SK-N-SH (cell line): ENCODE measurements around the gene ZNF512B. TPM values are rescaled to one million over a fixed set of nuclear protein-coding genes. Genes with fewer than 3 reads are reported as not detected.

ENCODE experiments used
- CTCF ChIA-PET: fragments of 300-600, 350-600 bp; formaldehyde crosslinking; extraction: SDS; loops from one replicate; lab custom pipeline; 2021; lab: Yijun Ruan, JAX
- POLR2A ChIA-PET: fragments of 350-600 bp; sonication (Branson Sonifier 250); formaldehyde crosslinking; extraction: SDS; loops from one replicate; lab custom pipeline; 2020; ENCODE audit warnings: antibody characterized with exemption, inconsistent platforms; lab: Yijun Ruan, JAX
- DNase-seq: peaks from one replicate; pipeline ENCODE4 v3.0.0; 2012
- H2AFZ ChIP-seq: fragments of 200-600 bp; sonication (generic); 2 replicates; pipeline ENCODE4 v1.8.1; 2016; ENCODE audit warnings: antibody characterized with exemption, mild to moderate bottlenecking, low read depth
- H3F3A ChIP-seq: fragments of 200-600 bp; sonication (generic); replicated peaks from 2 replicates; pipeline ENCODE3; 2016; ENCODE audit warnings: antibody characterized with exemption, mild to moderate bottlenecking; ENCODE audit not compliant: insufficient read depth
- H3K27ac ChIP-seq, 2 experiments: fragments of 200-500 bp in 1 of 2; fragments of 200-600 bp in 1 of 2; sonication (Bioruptor generic) in 1 of 2; sonication (generic), shearing (Covaris generic) in 1 of 2; 2 replicates each; pipeline versions ENCODE4 v1.5.1 to v1.6.1; 2014 to 2016; ENCODE audit warnings: low read depth in 2 of 2, inconsistent platforms in 1 of 2, low read length in 1 of 2, mild to moderate bottlenecking in 1 of 2, mixed read lengths in 1 of 2
- H3K27me3 ChIP-seq: fragments of 200-600 bp; sonication (generic), shearing (Covaris generic); 2 replicates; pipeline ENCODE4 v1.6.1; 2016; ENCODE audit warnings: mixed run types; ENCODE audit not compliant: insufficient read depth
- H3K36me3 ChIP-seq, 2 experiments: fragments of 200-500 bp in 1 of 2; fragments of 200-600 bp in 1 of 2; sonication (Bioruptor generic) in 1 of 2; sonication (generic) in 1 of 2; replicated peaks in 1 of 2; 2 replicates each; pipeline versions ENCODE3 to v1.5.1; 2014 to 2016; ENCODE audit warnings: low read length in 1 of 2, mild to moderate bottlenecking in 1 of 2; ENCODE audit not compliant: insufficient read depth in 2 of 2, control insufficient read depth in 1 of 2
- H3K4me1 ChIP-seq, 2 experiments: fragments of 200-500 bp in 1 of 2; fragments of 200-600 bp in 1 of 2; sonication (Bioruptor generic) in 1 of 2; sonication (generic), shearing (Covaris generic) in 1 of 2; 2 replicates each; pipeline versions ENCODE4 v1.5.1 to v1.6.1; 2014 to 2016; ENCODE audit warnings: low read depth in 1 of 2, low read length in 1 of 2, mixed run types in 1 of 2; ENCODE audit not compliant: insufficient read depth in 2 of 2, control insufficient read depth in 1 of 2
- H3K4me2 ChIP-seq: fragments of 200-600 bp; sonication (generic), shearing (Covaris generic); 2 replicates; pipeline ENCODE4 v1.6.1; 2017; ENCODE audit warnings: mixed run types
- H3K4me3 ChIP-seq, 2 experiments: fragments of 200-500 bp in 1 of 2; fragments of 200-600 bp in 1 of 2; sonication (Bioruptor generic) in 1 of 2; sonication (generic), shearing (Covaris generic) in 1 of 2; 2 replicates each; pipeline versions ENCODE4 v1.5.1 to v1.8.1; 2014 to 2016; ENCODE audit warnings: low read depth in 2 of 2, inconsistent platforms in 1 of 2, low read length in 1 of 2, mild to moderate bottlenecking in 1 of 2, mixed read lengths in 1 of 2, moderate library complexity in 1 of 2
- H3K79me2 ChIP-seq: fragments of 200-600 bp; sonication (generic); 2 replicates; pipeline ENCODE4 v1.8.1; 2017; ENCODE audit warnings: mild to moderate bottlenecking; ENCODE audit not compliant: insufficient read depth
- H3K9ac ChIP-seq: fragments of 200-600 bp; sonication (generic); 2 replicates; pipeline ENCODE4 v1.6.1; 2017; ENCODE audit warnings: mixed run types
- H3K9me2 ChIP-seq: fragments of 200-600 bp; sonication (generic); 2 replicates; pipeline ENCODE4 v1.6.1; 2017; ENCODE audit warnings: mixed run types
- H3K9me3 ChIP-seq: fragments of 200-600 bp; sonication (generic); 2 replicates; pipeline ENCODE4 v1.6.1; 2017; ENCODE audit warnings: mixed run types, mild to moderate bottlenecking, moderate library complexity
- H4K20me1 ChIP-seq: fragments of 200-600 bp; sonication (generic); 2 replicates; pipeline ENCODE4 v1.6.1; 2017; ENCODE audit warnings: mild to moderate bottlenecking, mixed run types; ENCODE audit not compliant: insufficient read depth
- CHD2 ChIP-seq: fragments of 150-350 bp; IDR thresholded peaks from 2 replicates; pipeline ENCODE4 v1.6.1; 2018; ENCODE audit warnings: low read length; ENCODE audit not compliant: partially characterized antibody
- CTCF ChIP-seq: fragments of 200-600 bp; sonication (generic); IDR thresholded peaks from 2 replicates; pipeline ENCODE4 v1.6.1; 2017; ENCODE audit warnings: antibody characterized with exemption, mild to moderate bottlenecking, moderate library complexity
- ELF1 ChIP-seq: IDR thresholded peaks from 2 replicates; pipeline ENCODE4 v1.4.0; 2012
- EP300 ChIP-seq, 2 experiments: IDR thresholded peaks; 2 replicates each; pipeline versions ENCODE4 v1.4.0 to v1.6.1; 2012; ENCODE audit warnings: borderline replicate concordance in 1 of 2, low read depth in 1 of 2, low read length in 1 of 2
- EZH2phosphoT487 ChIP-seq: fragments of 200-600 bp; sonication (generic); IDR thresholded peaks from 2 replicates; pipeline ENCODE4 v1.6.1; 2017; ENCODE audit warnings: low read depth, mixed run types, mild to moderate bottlenecking, antibody characterized with exemption, moderate library complexity, borderline replicate concordance
- FOSL2 ChIP-seq: IDR thresholded peaks from 2 replicates; pipeline ENCODE4 v1.4.0; 2012; ENCODE audit warnings: low read depth, mild to moderate bottlenecking, moderate library complexity, borderline replicate concordance
- FOXM1 ChIP-seq: IDR thresholded peaks from 2 replicates; pipeline ENCODE4 v1.4.0; 2012; ENCODE audit warnings: low read depth, mild to moderate bottlenecking
- MXI1 ChIP-seq: IDR thresholded peaks from 2 replicates; pipeline ENCODE4 v1.6.1; 2012; ENCODE audit warnings: mild to moderate bottlenecking, low read depth, low read length, improper control_type of control experiment
- NRF1 ChIP-seq: IDR thresholded peaks from 2 replicates; pipeline ENCODE4 v1.6.1; 2012; ENCODE audit warnings: low read depth, mild to moderate bottlenecking, low read length
- RAD21 ChIP-seq: IDR thresholded peaks from 2 replicates; pipeline ENCODE4 v1.6.1; 2012; ENCODE audit warnings: mild to moderate bottlenecking, low read length
- RFX5 ChIP-seq: IDR thresholded peaks from 2 replicates; pipeline ENCODE4 v1.6.1; 2012; ENCODE audit warnings: mild to moderate bottlenecking, improper control_type of control experiment, low read length
- RXRA ChIP-seq: IDR thresholded peaks from 2 replicates; pipeline ENCODE4 v1.4.0; 2012; ENCODE audit warnings: low read depth, mild to moderate bottlenecking, borderline replicate concordance
- SMC3 ChIP-seq: IDR thresholded peaks from 2 replicates; pipeline ENCODE4 v1.6.1; 2012; ENCODE audit warnings: low read depth, low read length, improper control_type of control experiment
- TAF1 ChIP-seq: IDR thresholded peaks from 2 replicates; pipeline ENCODE4 v1.6.1; 2012; ENCODE audit warnings: low read depth, mild to moderate bottlenecking, low read length, moderate library complexity, borderline replicate concordance
- TCF12 ChIP-seq: IDR thresholded peaks from 2 replicates; pipeline ENCODE4 v1.4.0; 2012
- USF1 ChIP-seq: IDR thresholded peaks from 2 replicates; pipeline ENCODE4 v1.4.0; 2012; ENCODE audit warnings: low read depth, borderline replicate concordance
- YY1 ChIP-seq: IDR thresholded peaks from 2 replicates; pipeline ENCODE4 v1.4.0; 2012; ENCODE audit warnings: low read depth, mild to moderate bottlenecking
- WGBS: methylation state at CpG from one replicate; pipeline ENCODE4 v1.1.6; 2017; ENCODE audit warnings: low lambda C conversion rate; 5-methylcytosine and 5-hydroxymethylcytosine counted together
- polyA plus RNA-seq, 3 experiments: library from polyadenylated mRNA; depleted of rRNA; stranded (reverse); fragments of >200 nt; gene quantifications; 2 replicates each; pipeline ENCODE4 v1.2.3, GENCODE V29; 2012
- TF ChIP-seq, protein P1 (sequence below): fragments of 150-350 bp; IDR thresholded peaks from 2 replicates; pipeline ENCODE4 v1.6.1; 2017; ENCODE audit warnings: antibody characterized with exemption, low read length, low read depth, borderline replicate concordance

The ZNF512B gene
- polyA plus RNA-seq, 1 of the 3 experiments (the other 2 are of a cell fraction) = 11.8 TPM

DNA sequence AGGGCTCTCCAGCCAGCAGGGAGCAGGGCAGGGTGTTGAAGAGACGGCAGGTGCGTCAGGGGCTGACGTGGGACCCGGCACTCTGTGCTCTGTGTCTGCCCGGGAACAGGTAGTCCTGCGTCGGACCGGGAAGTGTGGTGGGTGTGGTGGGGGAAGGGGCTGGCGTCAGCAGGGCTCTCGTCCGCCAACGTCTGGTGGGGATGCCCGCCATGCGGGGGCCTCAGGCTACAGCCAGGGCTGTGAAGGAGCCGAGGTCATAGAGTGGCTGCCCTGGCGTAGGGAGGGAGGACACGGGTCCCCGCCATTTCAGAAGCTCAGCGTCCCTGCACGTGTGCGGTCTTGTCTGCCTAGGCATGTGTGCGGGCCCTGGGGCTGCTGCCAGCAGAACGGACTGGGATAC lies 49.5 kb downstream of the ZNF512B start (continued):
- no peak for TF ChIP-seq CHD2
- no peak for TF ChIP-seq SMC3
- no peak for TF ChIP-seq TAF1
- no peak for TF ChIP-seq USF1
- TF ChIP-seq CTCF = no peak
- TF ChIP-seq EP300 (IDR thresholded peaks at IDR 0.05; ENCODE audit: borderline replicate concordance in 1 of 2, low read depth in 1 of 2, low read length in 1 of 2) = no peak
- TF ChIP-seq MXI1 = no peak
- TF ChIP-seq RAD21 = no peak
- no peak for TF ChIP-seq ELF1
- TF ChIP-seq FOSL2 = no peak
- TF ChIP-seq FOXM1 = no peak

DNA sequence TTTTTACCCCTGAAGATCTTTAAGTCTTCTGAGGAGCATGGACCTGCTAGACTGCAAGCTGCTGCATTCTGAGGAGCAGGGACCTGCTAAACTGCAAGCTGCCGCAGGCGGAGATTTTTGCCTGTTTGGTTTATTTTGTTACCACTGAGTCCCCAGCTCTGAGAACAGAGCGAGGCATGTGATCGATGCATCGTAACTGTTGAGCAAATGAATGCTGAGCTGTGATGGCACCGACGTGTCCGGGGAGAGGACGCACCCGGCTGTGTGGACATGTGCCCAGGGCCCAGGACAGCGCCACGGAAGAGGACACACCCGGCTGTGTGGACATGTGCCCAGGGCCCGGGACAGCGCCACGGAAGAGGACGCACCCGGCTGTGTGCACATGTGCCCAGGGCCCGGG lies 50.6 kb downstream of the ZNF512B start:
- CTCF ChIA-PET = interaction anchor here (1.2 kb wide), 1 partner anchor 20 kb away, joined by 3 read pairs; no protein-coding TSS in a partner anchor
- H4K20me1 ChIP-seq = peaks cover 20% of the 10 kb centered on the region
- no peak for TF ChIP-seq TCF12
- TF ChIP-seq RXRA = no peak
- TF ChIP-seq, protein P1, sequence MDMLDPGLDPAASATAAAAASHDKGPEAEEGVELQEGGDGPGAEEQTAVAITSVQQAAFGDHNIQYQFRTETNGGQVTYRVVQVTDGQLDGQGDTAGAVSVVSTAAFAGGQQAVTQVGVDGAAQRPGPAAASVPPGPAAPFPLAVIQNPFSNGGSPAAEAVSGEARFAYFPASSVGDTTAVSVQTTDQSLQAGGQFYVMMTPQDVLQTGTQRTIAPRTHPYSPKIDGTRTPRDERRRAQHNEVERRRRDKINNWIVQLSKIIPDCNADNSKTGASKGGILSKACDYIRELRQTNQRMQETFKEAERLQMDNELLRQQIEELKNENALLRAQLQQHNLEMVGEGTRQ = no peak
- TF ChIP-seq NRF1 = no peak
- TF ChIP-seq YY1 = no peak
- no peak for TF ChIP-seq RFX5
- no peak for TF ChIP-seq SMC3
- TF ChIP-seq EZH2phosphoT487 = no peak
- no peak for TF ChIP-seq ELF1

More for the DNA sequence above, 50.6 kb downstream of the ZNF512B start:
- no peaks in the 10 kb centered on the region for H3K9me2 ChIP-seq
- H3K4me2 ChIP-seq = no peak overlapping the region
- no peak overlapping the region for H3K9ac ChIP-seq
- H3K27ac ChIP-seq = no peak overlapping the region
- H3K4me1 ChIP-seq = no peaks in the 10 kb centered on the region
- H3K27me3 ChIP-seq = no peaks in the 10 kb centered on the region
- DNase-seq = no peak
- H3K4me3 ChIP-seq = no peak overlapping the region
- peaks cover 0 to 7% of the 10 kb centered on the region in 2 experiments for H3K36me3 ChIP-seq
- H3K79me2 ChIP-seq = peaks cover 87% of the 10 kb centered on the region
- no peak overlapping the region for H2AFZ ChIP-seq
- H3K9me3 ChIP-seq = no peaks in the 10 kb centered on the region
- POLR2A ChIA-PET = interaction anchor here (0.6 kb wide), 1 partner anchor 198 kb away, joined by 3 read pairs; no protein-coding TSS in a partner anchor
- H3F3A ChIP-seq = no peaks in the 10 kb centered on the region
- WGBS = 91% methylated on average over 13 of the region's 19 CpGs
